Neural cell (in vitro differentiated cells): Measurements from ENCODE around the gene BNIPL.

Source experiments
- EZH2 ChIP-seq: fragments of 200-600, 300-800 bp; shearing (Covaris generic), sonication (generic); IDR thresholded peaks from 2 replicates; pipeline ENCODE4 v1.6.1; 2014; ENCODE audit warnings: antibody characterized with exemption, low read length, borderline replicate concordance, mild to moderate bottlenecking; ENCODE audit not compliant: insufficient read depth, poor library complexity, severe bottlenecking
- POLR2AphosphoS5 ChIP-seq: IDR thresholded peaks from 2 replicates; pipeline ENCODE4 v1.6.1; 2012
- TF ChIP-seq, protein P1 (sequence below): fragments of 450-650 bp; IDR thresholded peaks from 2 replicates; pipeline ENCODE4 v1.5.1; 2014; ENCODE audit warnings: antibody characterized with exemption, mild to moderate bottlenecking, moderate library complexity; ENCODE audit not compliant: poor library complexity, severe bottlenecking

GRCh38 chr1:151002051-151002450 is 34.3 kb upstream of the BNIPL start:
- TF ChIP-seq, protein P1, sequence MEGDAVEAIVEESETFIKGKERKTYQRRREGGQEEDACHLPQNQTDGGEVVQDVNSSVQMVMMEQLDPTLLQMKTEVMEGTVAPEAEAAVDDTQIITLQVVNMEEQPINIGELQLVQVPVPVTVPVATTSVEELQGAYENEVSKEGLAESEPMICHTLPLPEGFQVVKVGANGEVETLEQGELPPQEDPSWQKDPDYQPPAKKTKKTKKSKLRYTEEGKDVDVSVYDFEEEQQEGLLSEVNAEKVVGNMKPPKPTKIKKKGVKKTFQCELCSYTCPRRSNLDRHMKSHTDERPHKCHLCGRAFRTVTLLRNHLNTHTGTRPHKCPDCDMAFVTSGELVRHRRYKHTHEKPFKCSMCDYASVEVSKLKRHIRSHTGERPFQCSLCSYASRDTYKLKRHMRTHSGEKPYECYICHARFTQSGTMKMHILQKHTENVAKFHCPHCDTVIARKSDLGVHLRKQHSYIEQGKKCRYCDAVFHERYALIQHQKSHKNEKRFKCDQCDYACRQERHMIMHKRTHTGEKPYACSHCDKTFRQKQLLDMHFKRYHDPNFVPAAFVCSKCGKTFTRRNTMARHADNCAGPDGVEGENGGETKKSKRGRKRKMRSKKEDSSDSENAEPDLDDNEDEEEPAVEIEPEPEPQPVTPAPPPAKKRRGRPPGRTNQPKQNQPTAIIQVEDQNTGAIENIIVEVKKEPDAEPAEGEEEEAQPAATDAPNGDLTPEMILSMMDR, result no peak
- TF ChIP-seq POLR2AphosphoS5 (no peak), EZH2 (no peak)
